Neural cell (in vitro differentiated cells): ENCODE results near the gene IQCM. TPM values are rescaled to one million over a fixed set of nuclear protein-coding genes. Genes with fewer than 3 reads are reported as not detected.

ENCODE experiments used
- H2AFZ ChIP-seq: fragments of 200-600, 300-800 bp; sonication (generic), shearing (Covaris generic); 2 replicates; pipeline ENCODE4 v1.6.0; 2014; ENCODE audit warnings: low read depth, mild to moderate bottlenecking, antibody characterized with exemption, low read length, moderate library complexity
- H3F3A ChIP-seq: fragments of 200-600 bp; shearing (Covaris generic); 2 replicates; pipeline ENCODE4 v1.6.1; 2016; ENCODE audit warnings: mild to moderate bottlenecking, moderate library complexity, mixed read lengths, antibody characterized with exemption, low read length; ENCODE audit not compliant: insufficient read depth, poor library complexity, severe bottlenecking
- H3K27ac ChIP-seq: fragments of 200-600, 300-800 bp; sonication (generic), shearing (Covaris generic); 2 replicates; pipeline ENCODE4 v1.5.1; 2014; ENCODE audit warnings: mild to moderate bottlenecking, low read length, moderate library complexity
- H3K27me3 ChIP-seq: fragments of 300-800, 200-600 bp; sonication (generic), shearing (Covaris generic); 2 replicates; pipeline ENCODE4 v1.6.0; 2014; ENCODE audit warnings: mild to moderate bottlenecking, low read depth, low read length, moderate library complexity; ENCODE audit not compliant: insufficient read depth
- H3K36me3 ChIP-seq: fragments of 300-800, 200-600 bp; sonication (generic), shearing (Covaris generic); 2 replicates; pipeline ENCODE4 v1.5.1; 2014; ENCODE audit warnings: mild to moderate bottlenecking, antibody characterized with exemption, low read length, moderate library complexity; ENCODE audit not compliant: insufficient read depth
- H3K4me2 ChIP-seq: fragments of 300-800, 200-600 bp; sonication (generic), shearing (Covaris generic); 2 replicates; pipeline ENCODE4 v1.6.0; 2014; ENCODE audit warnings: mild to moderate bottlenecking, low read length
- H3K4me3 ChIP-seq: fragments of 300-800, 200-600 bp; sonication (generic), shearing (Covaris generic); 2 replicates; pipeline ENCODE4 v1.5.1; 2014; ENCODE audit warnings: mild to moderate bottlenecking, low read length, moderate library complexity
- H3K79me2 ChIP-seq: fragments of 200-600 bp; shearing (Covaris generic); replicated peaks from 2 replicates; pipeline ENCODE4 v1.6.0; 2014; ENCODE audit warnings: mild to moderate bottlenecking, low read length, moderate library complexity; ENCODE audit not compliant: insufficient read depth
- H3K9ac ChIP-seq: fragments of 300-800, 200-600 bp; sonication (generic), shearing (Covaris generic); 2 replicates; pipeline ENCODE4 v1.6.1; 2016; ENCODE audit warnings: mild to moderate bottlenecking, low read length, mixed read lengths
- H3K9me2 ChIP-seq: fragments of 200-600 bp; shearing (Covaris generic); 2 replicates; pipeline ENCODE4 v1.6.1; 2016; ENCODE audit warnings: mild to moderate bottlenecking, low read length, mixed read lengths; ENCODE audit not compliant: insufficient read depth
- H3K9me3 ChIP-seq: fragments of 200-600, 300-800 bp; sonication (generic), shearing (Covaris generic); 2 replicates; pipeline ENCODE4 v1.6.1; 2016; ENCODE audit warnings: mild to moderate bottlenecking, mixed run types, low read length, moderate library complexity, mixed read lengths
- H4K20me1 ChIP-seq: fragments of 200-600 bp; shearing (Covaris generic); 2 replicates; pipeline ENCODE4 v1.6.1; 2016; ENCODE audit warnings: mild to moderate bottlenecking, mixed run types; ENCODE audit not compliant: insufficient read depth
- EP300 ChIP-seq: fragments of 450-650 bp; conservative IDR thresholded peaks from 2 replicates; pipeline ENCODE4 v1.6.1; 2014; ENCODE audit warnings: antibody characterized with exemption, mild to moderate bottlenecking, moderate library complexity; ENCODE audit not compliant: poor library complexity, severe bottlenecking
- EZH2 ChIP-seq: fragments of 200-600, 300-800 bp; shearing (Covaris generic), sonication (generic); IDR thresholded peaks from 2 replicates; pipeline ENCODE4 v1.6.1; 2014; ENCODE audit warnings: antibody characterized with exemption, low read length, borderline replicate concordance, mild to moderate bottlenecking; ENCODE audit not compliant: insufficient read depth, poor library complexity, severe bottlenecking
- MXI1 ChIP-seq: fragments of 450-650 bp; conservative IDR thresholded peaks from 2 replicates; pipeline ENCODE4 v1.6.1; 2014; ENCODE audit warnings: antibody characterized with exemption, mild to moderate bottlenecking; ENCODE audit not compliant: poor library complexity, severe bottlenecking
- POLR2AphosphoS5 ChIP-seq: IDR thresholded peaks from 2 replicates; pipeline ENCODE4 v1.6.1; 2012
- RAD21 ChIP-seq: fragments of 450-650 bp; conservative IDR thresholded peaks from 2 replicates; pipeline ENCODE4 v1.6.1; 2014; ENCODE audit warnings: antibody characterized with exemption, mild to moderate bottlenecking, moderate library complexity
- SMC3 ChIP-seq: fragments of 450-650 bp; conservative IDR thresholded peaks from 2 replicates; pipeline ENCODE4 v1.6.1; 2014; ENCODE audit warnings: antibody characterized with exemption, mild to moderate bottlenecking, moderate library complexity; ENCODE audit not compliant: poor library complexity
- TAF1 ChIP-seq: IDR thresholded peaks from 2 replicates; pipeline ENCODE4 v1.6.1; 2012; ENCODE audit warnings: low read depth
- polyA plus RNA-seq: library from polyadenylated mRNA; depleted of rRNA; stranded (reverse); fragments of >200 nt; gene quantifications from 2 replicates; pipeline ENCODE4 v1.2.3, GENCODE V29; 2014
- TF ChIP-seq, protein P1 (sequence below): fragments of 450-650 bp; IDR thresholded peaks from 2 replicates; pipeline ENCODE4 v1.5.1; 2014; ENCODE audit warnings: antibody characterized with exemption, mild to moderate bottlenecking, moderate library complexity; ENCODE audit not compliant: poor library complexity, severe bottlenecking
- TF ChIP-seq, protein P2 (sequence below): IDR thresholded peaks from 2 replicates; pipeline ENCODE4 v1.6.1; 2012; ENCODE audit warnings: borderline replicate concordance

Gene IQCM
- polyA plus RNA-seq, 1 donor from 2014 or later: not detected

DNA sequence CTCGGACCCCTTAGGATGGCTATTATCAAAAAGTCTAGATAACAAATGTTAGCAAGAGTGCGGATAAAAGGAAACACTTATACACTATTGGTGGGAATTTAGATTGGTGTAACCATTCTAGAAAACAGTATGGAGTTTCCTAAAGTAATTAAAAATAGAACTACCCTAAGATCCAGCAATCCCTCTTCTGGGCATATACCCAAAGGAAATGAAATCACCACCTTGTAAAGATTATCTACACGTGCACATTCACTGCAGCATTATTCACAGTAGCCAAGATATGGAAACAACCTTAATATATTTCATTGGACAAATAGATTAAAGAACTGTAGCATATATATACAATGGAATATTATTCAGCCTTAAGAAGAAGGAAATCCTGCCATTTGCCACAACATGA, 462.4 kb downstream of the IQCM start:
- Histone ChIP-seq H3K9ac (no peak overlapping the region), H4K20me1 (no peaks in the 10 kb centered on the region), H3K4me2 (no peak overlapping the region), H3F3A (no peaks in the 10 kb centered on the region), H2AFZ (no peak overlapping the region), H3K9me2 (no peaks in the 10 kb centered on the region), H3K36me3 (no peaks in the 10 kb centered on the region), H3K27me3 (no peaks in the 10 kb centered on the region), H3K9me3 (no peaks in the 10 kb centered on the region), H3K4me3 (no peak overlapping the region), H3K79me2 (no peaks in the 10 kb centered on the region), H3K27ac (no peak overlapping the region)
- TF ChIP-seq, protein P1, sequence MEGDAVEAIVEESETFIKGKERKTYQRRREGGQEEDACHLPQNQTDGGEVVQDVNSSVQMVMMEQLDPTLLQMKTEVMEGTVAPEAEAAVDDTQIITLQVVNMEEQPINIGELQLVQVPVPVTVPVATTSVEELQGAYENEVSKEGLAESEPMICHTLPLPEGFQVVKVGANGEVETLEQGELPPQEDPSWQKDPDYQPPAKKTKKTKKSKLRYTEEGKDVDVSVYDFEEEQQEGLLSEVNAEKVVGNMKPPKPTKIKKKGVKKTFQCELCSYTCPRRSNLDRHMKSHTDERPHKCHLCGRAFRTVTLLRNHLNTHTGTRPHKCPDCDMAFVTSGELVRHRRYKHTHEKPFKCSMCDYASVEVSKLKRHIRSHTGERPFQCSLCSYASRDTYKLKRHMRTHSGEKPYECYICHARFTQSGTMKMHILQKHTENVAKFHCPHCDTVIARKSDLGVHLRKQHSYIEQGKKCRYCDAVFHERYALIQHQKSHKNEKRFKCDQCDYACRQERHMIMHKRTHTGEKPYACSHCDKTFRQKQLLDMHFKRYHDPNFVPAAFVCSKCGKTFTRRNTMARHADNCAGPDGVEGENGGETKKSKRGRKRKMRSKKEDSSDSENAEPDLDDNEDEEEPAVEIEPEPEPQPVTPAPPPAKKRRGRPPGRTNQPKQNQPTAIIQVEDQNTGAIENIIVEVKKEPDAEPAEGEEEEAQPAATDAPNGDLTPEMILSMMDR: no peak
- no peak for TF ChIP-seq SMC3
- TF ChIP-seq POLR2AphosphoS5: no peak
- TF ChIP-seq TAF1: no peak
- no peak for TF ChIP-seq EZH2

DNA sequence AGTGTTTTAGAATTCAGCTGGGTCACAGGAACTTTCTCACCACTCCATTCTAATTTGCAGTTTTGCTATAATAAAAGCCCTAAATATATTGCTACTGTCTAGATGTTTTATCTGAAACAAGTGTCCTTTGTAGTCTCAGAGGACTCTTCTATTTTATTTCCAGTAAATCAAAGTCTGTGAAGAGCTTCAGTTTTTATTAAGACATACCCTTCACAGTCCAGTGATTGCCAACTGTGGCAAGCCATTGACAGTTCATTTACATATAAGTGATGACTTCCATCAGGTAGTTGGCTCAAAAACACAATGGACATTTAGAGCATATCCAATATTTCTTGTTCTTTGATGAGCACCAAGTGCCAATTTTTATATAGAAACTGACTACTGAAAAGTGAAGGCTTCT, 466.1 kb downstream of the IQCM start:
- Histone ChIP-seq H4K20me1 (no peaks in the 10 kb centered on the region), H3K36me3 (no peaks in the 10 kb centered on the region), H3K9ac (no peak overlapping the region), H3K9me3 (no peaks in the 10 kb centered on the region), H3K27ac (no peak overlapping the region), H3F3A (peaks cover 4% of the 10 kb centered on the region), H3K4me2 (no peak overlapping the region), H3K27me3 (no peaks in the 10 kb centered on the region), H3K79me2 (no peaks in the 10 kb centered on the region), H3K4me3 (no peak overlapping the region), H3K9me2 (no peaks in the 10 kb centered on the region), H2AFZ (no peak overlapping the region)
- TF ChIP-seq, protein P2, sequence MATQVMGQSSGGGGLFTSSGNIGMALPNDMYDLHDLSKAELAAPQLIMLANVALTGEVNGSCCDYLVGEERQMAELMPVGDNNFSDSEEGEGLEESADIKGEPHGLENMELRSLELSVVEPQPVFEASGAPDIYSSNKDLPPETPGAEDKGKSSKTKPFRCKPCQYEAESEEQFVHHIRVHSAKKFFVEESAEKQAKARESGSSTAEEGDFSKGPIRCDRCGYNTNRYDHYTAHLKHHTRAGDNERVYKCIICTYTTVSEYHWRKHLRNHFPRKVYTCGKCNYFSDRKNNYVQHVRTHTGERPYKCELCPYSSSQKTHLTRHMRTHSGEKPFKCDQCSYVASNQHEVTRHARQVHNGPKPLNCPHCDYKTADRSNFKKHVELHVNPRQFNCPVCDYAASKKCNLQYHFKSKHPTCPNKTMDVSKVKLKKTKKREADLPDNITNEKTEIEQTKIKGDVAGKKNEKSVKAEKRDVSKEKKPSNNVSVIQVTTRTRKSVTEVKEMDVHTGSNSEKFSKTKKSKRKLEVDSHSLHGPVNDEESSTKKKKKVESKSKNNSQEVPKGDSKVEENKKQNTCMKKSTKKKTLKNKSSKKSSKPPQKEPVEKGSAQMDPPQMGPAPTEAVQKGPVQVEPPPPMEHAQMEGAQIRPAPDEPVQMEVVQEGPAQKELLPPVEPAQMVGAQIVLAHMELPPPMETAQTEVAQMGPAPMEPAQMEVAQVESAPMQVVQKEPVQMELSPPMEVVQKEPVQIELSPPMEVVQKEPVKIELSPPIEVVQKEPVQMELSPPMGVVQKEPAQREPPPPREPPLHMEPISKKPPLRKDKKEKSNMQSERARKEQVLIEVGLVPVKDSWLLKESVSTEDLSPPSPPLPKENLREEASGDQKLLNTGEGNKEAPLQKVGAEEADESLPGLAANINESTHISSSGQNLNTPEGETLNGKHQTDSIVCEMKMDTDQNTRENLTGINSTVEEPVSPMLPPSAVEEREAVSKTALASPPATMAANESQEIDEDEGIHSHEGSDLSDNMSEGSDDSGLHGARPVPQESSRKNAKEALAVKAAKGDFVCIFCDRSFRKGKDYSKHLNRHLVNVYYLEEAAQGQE: no peak
- TF ChIP-seq RAD21 (no peak), POLR2AphosphoS5 (no peak)

DNA sequence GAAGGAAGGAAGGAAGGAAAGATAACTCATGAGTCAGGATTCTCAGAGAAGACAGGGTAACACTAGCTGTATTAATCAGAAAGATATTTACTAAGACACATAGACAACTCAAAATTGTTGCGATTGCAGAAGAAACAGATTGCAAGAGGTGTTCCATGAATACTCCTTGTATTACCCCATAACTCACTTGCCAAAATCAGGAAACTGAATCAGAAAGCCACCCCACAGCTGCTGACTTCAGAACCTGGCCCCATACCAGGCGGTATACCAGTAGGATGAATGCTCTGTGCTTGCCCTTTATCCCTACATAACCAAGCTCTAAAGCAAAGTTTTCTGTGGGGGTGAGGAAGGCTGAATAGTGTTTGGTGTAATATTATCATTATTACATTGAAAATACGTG, 468.5 kb downstream of the IQCM start:
- H3K27me3 ChIP-seq: no peaks in the 10 kb centered on the region
- no peak overlapping the region for H2AFZ ChIP-seq
- no peak for TF ChIP-seq SMC3
- TF ChIP-seq RAD21: no peak
- no peak for TF ChIP-seq EZH2
- TF ChIP-seq, protein P2: no peak
- no peak for TF ChIP-seq POLR2AphosphoS5
- no peak for TF ChIP-seq MXI1
- TF ChIP-seq, protein P1: no peak
- TF ChIP-seq TAF1: no peak
- TF ChIP-seq EP300: no peak
- H3K9me2 ChIP-seq: no peaks in the 10 kb centered on the region
- H3K4me3 ChIP-seq: no peak overlapping the region
- H3K36me3 ChIP-seq: no peaks in the 10 kb centered on the region
- H3K9ac ChIP-seq: no peak overlapping the region
- no peak overlapping the region for H3K4me2 ChIP-seq
- H3K79me2 ChIP-seq: no peaks in the 10 kb centered on the region
- no peak overlapping the region for H3K27ac ChIP-seq
- H4K20me1 ChIP-seq: no peaks in the 10 kb centered on the region
- H3F3A ChIP-seq: peaks cover 4% of the 10 kb centered on the region
- no peaks in the 10 kb centered on the region for H3K9me3 ChIP-seq
